WERI-Rb-1 (cell line): ENCODE measurements around the gene RABGAP1L.
"Not testable (repeated sequence)": the region's sequence is repeated elsewhere in the genome, so short reads cannot be mapped to it uniquely, and the experiment has no call there.

Experiments used
- DNase-seq: peaks from one replicate; pipeline ENCODE4 v3.0.0-alpha.2; 2020
- H3K27ac ChIP-seq: fragments of 250-450 bp; sonication (Bioruptor Pico); 2 replicates; pipeline ENCODE4 v1.5.1; 2020; ENCODE audit warnings: mild to moderate bottlenecking, moderate library complexity
- H3K27me3 ChIP-seq: fragments of 250-450 bp; sonication (Bioruptor Pico); 2 replicates; pipeline ENCODE4 v1.5.1; 2021; ENCODE audit warnings: mild to moderate bottlenecking, low read depth, moderate library complexity; ENCODE audit not compliant: insufficient read depth, severe bottlenecking
- H3K36me3 ChIP-seq: fragments of 250-450 bp; sonication (Bioruptor Pico); 2 replicates; pipeline ENCODE4 v1.5.1; 2020; ENCODE audit warnings: mild to moderate bottlenecking, moderate library complexity
- H3K4me3 ChIP-seq: 2 replicates; pipeline ENCODE4 v1.5.1; 2011; ENCODE audit warnings: low read depth, mild to moderate bottlenecking, control low read depth, low read length
- H3K9me3 ChIP-seq: fragments of 250-450 bp; sonication (Bioruptor Pico); 2 replicates; pipeline ENCODE4 v1.5.1; 2021; ENCODE audit warnings: mild to moderate bottlenecking, moderate library complexity; ENCODE audit not compliant: severe bottlenecking
- CTCF ChIP-seq: IDR thresholded peaks from 2 replicates; pipeline ENCODE4 v1.5.1; 2011; ENCODE audit warnings: low read depth, mild to moderate bottlenecking, control low read depth, inconsistent platforms, low read length

Gene RABGAP1L

GRCh38 chr1:174135211-174135610 is 24.1 kb upstream of the RABGAP1L start:
- TF ChIP-seq CTCF: no peak
- Histone ChIP-seq H3K27ac (no peak overlapping the region), H3K9me3 (peaks cover 9% of the 10 kb centered on the region), H3K36me3 (no peaks in the 10 kb centered on the region), H3K4me3 (no peak overlapping the region), H3K27me3 (no peaks in the 10 kb centered on the region)
- no peak for DNase-seq

GRCh38 chr1:174136714-174137113 is 22.6 kb upstream of the RABGAP1L start:
- no peak overlapping the region for H3K27ac ChIP-seq
- H3K4me3 ChIP-seq: no peak overlapping the region
- no peaks in the 10 kb centered on the region for H3K36me3 ChIP-seq
- H3K9me3 ChIP-seq: peaks cover 9% of the 10 kb centered on the region
- DNase-seq: no peak
- no peaks in the 10 kb centered on the region for H3K27me3 ChIP-seq
- TF ChIP-seq CTCF: no peak

- no peak for TF ChIP-seq CTCF
- Histone ChIP-seq H3K4me3 (no peak overlapping the region), H3K9me3 (no peaks in the 10 kb centered on the region), H3K27ac (no peak overlapping the region), H3K27me3 (no peaks in the 10 kb centered on the region), H3K36me3 (no peaks in the 10 kb centered on the region)
- DNase-seq: no peak
Measured at GRCh38 chr1:174142836-174143235, 16.5 kb upstream of the RABGAP1L start.

GRCh38 chr1:174143727-174144396 is 15.5 kb upstream of the RABGAP1L start:
- H3K36me3 ChIP-seq, DNase-seq, H3K27ac ChIP-seq, H3K9me3 ChIP-seq, H3K4me3 ChIP-seq, H3K27me3 ChIP-seq: not testable (repeated sequence)

- H3K36me3 ChIP-seq, DNase-seq, H3K27ac ChIP-seq, H3K4me3 ChIP-seq, H3K27me3 ChIP-seq, H3K9me3 ChIP-seq: not testable (repeated sequence)
- 0 out of 2 replicates have a peak, but pooled peaks have one; percentile 12 for TF ChIP-seq CTCF
Measured at GRCh38 chr1:174144397-174144783, 14.9 kb upstream of the RABGAP1L start.

- no peaks in the 10 kb centered on the region for H3K36me3 ChIP-seq
- no peak overlapping the region for H3K4me3 ChIP-seq
- TF ChIP-seq CTCF: no peak
- no peaks in the 10 kb centered on the region for H3K27me3 ChIP-seq
- peaks cover 8% of the 10 kb centered on the region for H3K9me3 ChIP-seq
- H3K27ac ChIP-seq: no peak overlapping the region
- no peak for DNase-seq
Measured at GRCh38 chr1:174149216-174149615, 10.1 kb upstream of the RABGAP1L start.
